Ascending aorta (tissue), 2 donors: ENCODE measurements around the gene SLC34A3. TPM values are rescaled to one million over a fixed set of nuclear protein-coding genes. Genes with fewer than 3 reads are reported as not detected.

ENCODE experiments used
- DNase-seq, 2 donors: peaks; one replicate each; pipeline ENCODE4 v3.0.0-alpha.2; 2019; ENCODE audit warnings: low spot score in 2 of 2
- H3K27ac ChIP-seq, 2 donors: fragments of 200-600 bp; sonication (generic); one replicate each; pipeline ENCODE4 v1.5.1; 2016 to 2017; ENCODE audit warnings: mild to moderate bottlenecking in 1 of 2
- H3K27me3 ChIP-seq: fragments of 200-600 bp; sonication (generic); one replicate; pipeline ENCODE4 v1.5.1; 2017
- H3K36me3 ChIP-seq, 2 donors: fragments of 200-600 bp; sonication (generic); one replicate each; pipeline ENCODE4 v1.5.1; 2016
- H3K4me1 ChIP-seq, 2 donors: fragments of 200-600 bp; sonication (generic); one replicate each; pipeline ENCODE4 v1.5.1; 2016 to 2017; ENCODE audit warnings: mild to moderate bottlenecking in 1 of 2
- H3K4me3 ChIP-seq, 2 donors: fragments of 200-600 bp; sonication (generic); one replicate each; pipeline ENCODE4 v1.5.1; 2016 to 2017; ENCODE audit warnings: mild to moderate bottlenecking in 1 of 2
- H3K9me3 ChIP-seq, 2 donors: fragments of 200-600 bp; sonication (generic); one replicate each; pipeline ENCODE4 v1.5.1; 2016
- intact Hi-C: fragments of 100-400 bp; cut with DNase I; formaldehyde crosslinking; loops from one replicate; pipeline ENCODE4 v1.15.1; 2023
- total RNA-seq: library from RNA; depleted of rRNA; stranded (reverse); fragments of >200 nt; gene quantifications from one replicate; pipeline ENCODE4 v1.1.0, GENCODE V29; 2016
- TF ChIP-seq, protein P1 (sequence below), 3 experiments: fragments of 200-600 bp in 2 of 3; fragments of 450-650 bp in 1 of 3; sonication (generic) in 2 of 3; IDR thresholded peaks; one replicate each; pipeline ENCODE4 v1.5.1; 2016 to 2019; ENCODE audit warnings: antibody characterized with exemption in 3 of 3, mild to moderate bottlenecking in 1 of 3, moderate library complexity in 1 of 3

Gene SLC34A3
- total RNA-seq, 1 donor from 2014 or later = not detected

DNA sequence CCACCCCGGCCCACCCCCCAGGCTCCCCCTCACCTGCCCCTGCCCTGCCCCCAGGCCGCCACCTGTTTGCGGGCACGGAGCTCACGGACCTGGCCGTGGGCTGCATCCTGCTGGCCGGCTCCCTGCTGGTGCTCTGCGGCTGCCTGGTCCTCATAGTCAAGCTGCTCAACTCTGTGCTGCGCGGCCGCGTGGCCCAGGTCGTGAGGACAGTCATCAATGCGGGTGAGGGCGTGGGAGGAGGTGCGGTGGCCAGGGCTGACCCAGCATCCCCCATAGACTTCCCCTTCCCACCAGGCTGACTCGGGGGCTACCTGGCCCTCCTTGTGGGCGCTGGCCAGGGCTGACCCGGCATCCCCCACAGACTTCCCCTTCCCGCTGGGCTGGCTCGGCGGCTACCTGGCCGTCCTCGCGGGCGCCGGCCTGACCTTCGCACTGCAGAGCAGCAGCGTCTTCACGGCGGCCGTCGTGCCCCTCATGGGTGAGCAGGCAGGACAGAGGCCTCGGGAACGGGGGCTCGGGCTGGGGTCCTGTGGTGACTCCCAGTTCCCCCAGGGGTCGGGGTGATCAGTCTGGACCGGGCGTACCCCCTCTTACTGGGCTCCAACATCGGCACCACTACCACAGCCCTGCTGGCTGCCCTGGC, 3.5 kb downstream of the SLC34A3 start:
- DNase-seq = no peak
- no peaks in the 10 kb centered on the region for H3K27me3 ChIP-seq
- no peaks in the 10 kb centered on the region for H3K36me3 ChIP-seq
- intact Hi-C loops = no loop called here
- no peak overlapping the region for H3K4me3 ChIP-seq
- TF ChIP-seq, protein P1, sequence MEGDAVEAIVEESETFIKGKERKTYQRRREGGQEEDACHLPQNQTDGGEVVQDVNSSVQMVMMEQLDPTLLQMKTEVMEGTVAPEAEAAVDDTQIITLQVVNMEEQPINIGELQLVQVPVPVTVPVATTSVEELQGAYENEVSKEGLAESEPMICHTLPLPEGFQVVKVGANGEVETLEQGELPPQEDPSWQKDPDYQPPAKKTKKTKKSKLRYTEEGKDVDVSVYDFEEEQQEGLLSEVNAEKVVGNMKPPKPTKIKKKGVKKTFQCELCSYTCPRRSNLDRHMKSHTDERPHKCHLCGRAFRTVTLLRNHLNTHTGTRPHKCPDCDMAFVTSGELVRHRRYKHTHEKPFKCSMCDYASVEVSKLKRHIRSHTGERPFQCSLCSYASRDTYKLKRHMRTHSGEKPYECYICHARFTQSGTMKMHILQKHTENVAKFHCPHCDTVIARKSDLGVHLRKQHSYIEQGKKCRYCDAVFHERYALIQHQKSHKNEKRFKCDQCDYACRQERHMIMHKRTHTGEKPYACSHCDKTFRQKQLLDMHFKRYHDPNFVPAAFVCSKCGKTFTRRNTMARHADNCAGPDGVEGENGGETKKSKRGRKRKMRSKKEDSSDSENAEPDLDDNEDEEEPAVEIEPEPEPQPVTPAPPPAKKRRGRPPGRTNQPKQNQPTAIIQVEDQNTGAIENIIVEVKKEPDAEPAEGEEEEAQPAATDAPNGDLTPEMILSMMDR (IDR thresholded peaks at IDR 0.05) = no peak
- H3K27ac ChIP-seq = no peak overlapping the region
- no peaks in the 10 kb centered on the region for H3K9me3 ChIP-seq
- peaks cover 0 to 10% of the 10 kb centered on the region in 2 donors for H3K4me1 ChIP-seq

DNA sequence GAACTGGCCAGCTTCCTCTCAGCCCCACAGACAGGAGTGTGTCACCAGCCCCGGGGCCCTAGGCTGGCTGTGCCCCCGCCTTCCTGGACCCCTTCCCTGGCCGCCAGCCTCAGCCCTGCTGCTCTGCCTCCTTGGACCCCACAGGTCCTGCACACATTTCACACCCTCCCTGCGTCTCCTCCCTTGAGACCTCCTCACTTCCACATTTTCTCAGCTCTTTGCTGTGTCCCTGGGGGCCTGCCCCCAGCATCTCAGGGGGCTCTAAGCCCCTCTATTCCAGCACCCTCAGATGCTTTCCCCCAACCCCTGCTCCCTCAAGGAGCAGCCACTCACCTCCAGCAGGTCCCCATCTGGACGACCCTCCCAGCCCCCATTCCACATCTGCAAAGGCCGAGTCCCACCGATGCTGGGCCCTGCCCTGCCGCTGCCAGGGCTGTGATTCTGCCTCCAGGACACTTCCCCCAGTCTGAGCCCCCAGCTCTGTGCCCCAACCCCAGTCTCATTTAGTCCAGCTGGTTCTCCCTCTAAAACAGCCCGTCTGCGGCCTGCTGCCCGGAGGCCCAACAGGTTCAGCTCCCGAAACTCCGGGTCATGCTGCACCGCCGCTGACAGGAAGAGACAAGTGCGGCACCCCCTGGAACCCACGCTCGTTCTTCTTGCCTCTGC, 4.2 kb downstream of the SLC34A3 start:
- intact Hi-C loops = no loop called here

DNA sequence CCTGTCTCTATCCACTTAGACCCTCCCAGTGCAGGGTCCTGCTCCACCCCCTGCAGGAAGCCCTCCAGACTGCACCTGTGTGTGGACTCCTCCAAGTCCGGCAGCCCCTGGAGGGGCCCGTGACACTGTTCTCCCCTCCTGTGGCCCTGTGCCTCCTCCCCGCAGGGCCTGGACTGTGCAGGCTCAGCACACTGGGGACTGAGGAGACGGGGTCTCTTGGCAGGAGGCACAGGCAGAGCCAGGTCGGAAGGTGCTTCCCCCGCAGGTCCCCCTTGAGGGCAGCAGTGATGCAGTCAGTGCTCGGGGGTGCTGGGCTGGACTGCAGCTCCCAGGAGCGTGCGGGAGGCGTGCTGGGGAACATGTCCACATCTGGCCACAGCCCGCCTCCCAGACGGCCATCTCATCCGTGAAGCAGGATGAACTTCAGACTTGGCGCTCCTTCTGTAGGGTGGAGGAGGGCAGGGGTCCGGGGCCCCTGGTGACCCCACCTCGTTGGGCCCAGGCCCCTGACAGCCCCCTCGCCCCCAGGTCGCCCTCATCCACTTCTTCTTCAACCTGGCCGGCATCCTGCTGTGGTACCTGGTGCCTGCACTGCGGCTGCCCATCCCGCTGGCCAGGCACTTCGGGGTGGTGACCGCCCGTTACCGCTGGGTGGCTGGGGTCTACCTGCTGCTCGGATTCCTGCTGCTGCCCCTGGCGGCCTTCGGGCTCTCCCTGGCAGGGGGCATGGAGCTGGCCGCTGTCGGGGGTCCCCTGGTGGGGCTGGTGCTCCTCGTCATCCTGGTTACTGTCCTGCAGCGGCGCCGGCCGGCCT, 4.9 kb downstream of the SLC34A3 start:
- peak overlapping the region in 1 of 2 donors; percentile 32 for H3K4me3 ChIP-seq
- no peaks in the 10 kb centered on the region for H3K9me3 ChIP-seq
- intact Hi-C loops = no loop called here
- H3K36me3 ChIP-seq = no peaks in the 10 kb centered on the region
- H3K4me1 ChIP-seq = peaks cover 0 to 17% of the 10 kb centered on the region in 2 donors
- H3K27me3 ChIP-seq = no peaks in the 10 kb centered on the region
- DNase-seq = no peak
- TF ChIP-seq, protein P1 (IDR thresholded peaks at IDR 0.05) = no peak
- no peak overlapping the region for H3K27ac ChIP-seq

More for the DNA sequence above, 4.2 kb downstream of the SLC34A3 start:
- TF ChIP-seq, protein P1 (IDR thresholded peaks at IDR 0.05) = no peak
- Histone ChIP-seq H3K27ac (no peak overlapping the region), H3K27me3 (no peaks in the 10 kb centered on the region), H3K4me3 (no peak overlapping the region), H3K4me1 (peaks cover 0 to 16% of the 10 kb centered on the region in 2 donors), H3K9me3 (no peaks in the 10 kb centered on the region), H3K36me3 (no peaks in the 10 kb centered on the region)
- no peak for DNase-seq

DNA sequence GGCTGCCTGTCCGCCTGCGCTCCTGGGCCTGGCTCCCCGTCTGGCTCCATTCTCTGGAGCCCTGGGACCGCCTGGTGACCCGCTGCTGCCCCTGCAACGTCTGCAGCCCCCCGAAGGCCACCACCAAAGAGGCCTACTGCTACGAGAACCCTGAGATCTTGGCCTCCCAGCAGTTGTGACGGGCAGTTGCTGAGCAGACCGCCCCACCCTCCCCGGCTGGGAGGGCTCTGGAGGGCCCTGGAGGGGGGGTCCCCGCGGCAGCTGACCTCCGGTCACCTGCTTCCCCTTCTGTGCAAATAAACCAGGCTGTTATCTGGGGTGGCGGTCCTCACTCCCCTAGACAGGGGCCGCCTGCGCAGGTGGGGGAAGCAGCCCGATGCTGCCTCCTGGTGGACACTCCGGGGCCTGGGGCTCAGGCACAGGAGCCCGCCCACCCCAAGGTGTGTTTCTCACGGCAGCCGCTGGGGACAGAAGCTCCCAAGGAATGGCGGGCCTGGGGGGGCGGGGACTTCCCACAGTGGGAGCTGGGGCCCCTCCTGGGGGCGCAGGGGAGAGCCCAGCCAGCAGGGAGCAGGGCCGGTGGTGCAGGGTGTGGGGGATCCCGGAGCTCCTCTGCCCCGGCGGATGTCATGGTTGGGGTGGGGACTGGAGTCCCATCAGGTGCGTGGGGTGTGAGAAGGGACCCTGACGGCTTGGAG, 5.7 kb downstream of the SLC34A3 start:
- H3K4me1 ChIP-seq = peaks cover 0 to 17% of the 10 kb centered on the region in 2 donors
- H3K36me3 ChIP-seq = no peaks in the 10 kb centered on the region
- no peaks in the 10 kb centered on the region for H3K9me3 ChIP-seq
- DNase-seq = peak; percentile 29 to 90
- no peaks in the 10 kb centered on the region for H3K27me3 ChIP-seq
- peak overlapping the region in 1 of 2 donors; percentile 32 for H3K4me3 ChIP-seq
- H3K27ac ChIP-seq = no peak overlapping the region
- TF ChIP-seq, protein P1 (IDR thresholded peaks at IDR 0.05) = peak; percentile 94 to 99 (median 99)
- intact Hi-C loops = no loop called here

DNA sequence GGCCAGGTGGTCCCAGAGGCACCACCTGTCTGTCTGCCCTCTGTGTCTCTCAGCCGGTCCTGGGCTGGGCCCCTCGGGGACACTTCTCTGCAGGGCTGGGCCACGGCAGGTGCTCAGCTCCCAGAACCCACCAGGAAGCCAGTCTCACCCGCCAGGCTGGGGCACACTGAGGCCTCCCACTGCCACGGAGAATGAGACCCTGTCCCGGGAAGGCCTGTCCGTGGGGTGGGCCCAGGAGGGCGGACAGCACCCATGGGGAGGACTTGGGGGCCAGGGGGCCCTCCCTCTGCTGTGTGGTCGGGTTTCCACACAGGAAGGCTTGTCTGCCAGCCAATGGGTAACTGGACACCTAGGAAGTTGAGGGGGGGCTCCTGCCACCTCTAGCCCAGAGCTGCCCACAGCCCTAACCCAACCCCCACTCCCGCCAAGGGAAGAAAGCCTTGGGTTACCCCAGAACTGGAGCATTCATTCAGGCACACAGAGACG, 6.3 kb downstream of the SLC34A3 start:
- Histone ChIP-seq H3K27ac (no peak overlapping the region), H3K4me1 (peaks cover 1 to 19% of the 10 kb centered on the region in 2 donors), H3K36me3 (no peaks in the 10 kb centered on the region), H3K27me3 (no peaks in the 10 kb centered on the region), H3K4me3 (no peak overlapping the region), H3K9me3 (no peaks in the 10 kb centered on the region)
- intact Hi-C loops = no loop called here
- TF ChIP-seq, protein P1 (IDR thresholded peaks at IDR 0.05) = no peak
- DNase-seq = no peak
